B cell (primary cell): ENCODE results near the gene SLC4A5. TPM values are rescaled to one million over a fixed set of nuclear protein-coding genes. Genes with fewer than 3 reads are reported as not detected.

ENCODE experiments used
- ATAC-seq: fragments of 200-7000 bp; cut with Tn5 transposase; one replicate; pipeline ENCODE4 v1.10.0; 2021; ENCODE audit warnings: low read depth, mild to moderate bottlenecking, moderate number of reproducible peaks, moderate library complexity
- CTCF ChIA-PET: fragments of 350-600 bp; sonication (Branson Sonifier 250); formaldehyde crosslinking; loops from one replicate; lab custom pipeline; 2021; ENCODE audit warnings: antibody characterized with exemption, inconsistent platforms; lab: Charles Lee
- POLR2A ChIA-PET: fragments of 350-600 bp; sonication (Branson Sonifier 250); formaldehyde crosslinking; loops from one replicate; lab custom pipeline; 2021; ENCODE audit warnings: antibody characterized with exemption; lab: Charles Lee
- DNase-seq: peaks from one replicate; pipeline ENCODE4 v3.0.0; 2013
- H2AFZ ChIP-seq: 2 replicates; pipeline ENCODE4 v1.6.1; 2012; ENCODE audit warnings: mild to moderate bottlenecking, low read depth, low read length; ENCODE audit not compliant: insufficient read depth, poor library complexity, severe bottlenecking
- H3K27ac ChIP-seq, 2 donors: 1 replicate in 1 of 2; 2 replicates in 1 of 2; pipeline ENCODE4 v1.5.1; 2012 to 2013; ENCODE audit warnings: low read length in 2 of 2, mild to moderate bottlenecking in 2 of 2, moderate library complexity in 1 of 2
- H3K27me3 ChIP-seq, 4 experiments: fragments of 200-600 bp in 1 of 4; sonication (generic) in 1 of 4; replicated peaks in 1 of 4; 1 replicate in 2 of 4; 2 replicates in 2 of 4; pipeline versions ENCODE4 v1.6.1 to v1.7.0; 2013 to 2016; ENCODE audit warnings: low read length in 3 of 4, mild to moderate bottlenecking in 2 of 4, mixed read lengths in 1 of 4, moderate library complexity in 1 of 4; ENCODE audit not compliant: insufficient read depth in 4 of 4, control insufficient read depth in 3 of 4; ENCODE audit errors: control extremely low read depth in 1 of 4
- H3K36me3 ChIP-seq, 2 experiments: replicated peaks in 1 of 2; 1 replicate in 1 of 2; 2 replicates in 1 of 2; pipeline versions ENCODE4 v1.6.1 to v1.7.1; 2013; ENCODE audit warnings: low read length in 1 of 2; ENCODE audit not compliant: insufficient read depth in 2 of 2, control insufficient read depth in 1 of 2; ENCODE audit errors: control extremely low read depth in 1 of 2, extremely low read depth in 1 of 2
- H3K4me1 ChIP-seq, 2 donors: fragments of 200-600 bp in 1 of 2; sonication (generic) in 1 of 2; 1 replicate in 1 of 2; 2 replicates in 1 of 2; pipeline versions ENCODE4 v1.5.1 to v1.6.1; 2013 to 2017; ENCODE audit warnings: low read length in 2 of 2; ENCODE audit not compliant: control insufficient read depth in 2 of 2, insufficient read depth in 2 of 2
- H3K4me2 ChIP-seq: replicated peaks from 2 replicates; pipeline ENCODE3; 2012; ENCODE audit warnings: mild to moderate bottlenecking, low read depth, low read length; ENCODE audit not compliant: poor library complexity, severe bottlenecking
- H3K4me3 ChIP-seq, 5 experiments: fragments of 200-600 bp in 1 of 5; sonication (generic) in 1 of 5; 1 replicate in 3 of 5; 2 replicates in 2 of 5; pipeline versions ENCODE4 v1.5.1 to v1.7.0; 2011 to 2016; ENCODE audit warnings: low read length in 4 of 5, mild to moderate bottlenecking in 4 of 5, low read depth in 2 of 5, control low read depth in 1 of 5, moderate library complexity in 1 of 5; ENCODE audit not compliant: insufficient read depth in 1 of 5; ENCODE audit errors: control extremely low read depth in 1 of 5, extremely low read depth in 1 of 5
- H3K79me2 ChIP-seq: fragments of 200-600 bp; sonication (generic); one replicate; pipeline ENCODE4 v1.6.0; 2016; ENCODE audit warnings: low read length; ENCODE audit not compliant: control insufficient read depth, insufficient read depth
- H3K9ac ChIP-seq: fragments of 200-600 bp; sonication (generic); 2 replicates; pipeline ENCODE4 v1.6.1; 2017; ENCODE audit warnings: mild to moderate bottlenecking, low read length, moderate library complexity
- H3K9me3 ChIP-seq, 3 donors: one replicate each; pipeline versions ENCODE4 v1.6.1 to v1.7.1; 2013; ENCODE audit warnings: low read length in 2 of 3; ENCODE audit not compliant: control insufficient read depth in 2 of 3, insufficient read depth in 1 of 3; ENCODE audit errors: control extremely low read depth in 1 of 3
- H4K20me1 ChIP-seq: 2 replicates; pipeline ENCODE4 v1.6.0; 2012; ENCODE audit warnings: mild to moderate bottlenecking, low read length; ENCODE audit not compliant: insufficient read depth, control insufficient read depth, poor library complexity, severe bottlenecking
- H3K27ac Mint-ChIP-seq: one replicate; pipeline ENCODE4 v1.8.0; 2021; ENCODE audit warnings: mixed read lengths
- H3K27me3 Mint-ChIP-seq: one replicate; pipeline ENCODE4 v1.8.0; 2021; ENCODE audit warnings: mixed read lengths
- H3K4me1 Mint-ChIP-seq: one replicate; pipeline ENCODE4 v1.8.0; 2021; ENCODE audit warnings: mixed read lengths
- H3K4me3 Mint-ChIP-seq: one replicate; pipeline ENCODE4 v1.8.0; 2021; ENCODE audit warnings: mixed read lengths
- H3K9me3 Mint-ChIP-seq: one replicate; pipeline ENCODE4 v1.8.0; 2022; ENCODE audit warnings: mixed read lengths; ENCODE audit not compliant: insufficient read depth
- CTCF ChIP-seq: fragments of 200-600 bp; IDR thresholded peaks from one replicate; pipeline ENCODE4 v1.8.0; 2022; ENCODE audit warnings: antibody characterized with exemption, mild to moderate bottlenecking
- EZH2 ChIP-seq: IDR thresholded peaks from 2 replicates; pipeline ENCODE4 v1.6.1; 2012; ENCODE audit warnings: borderline replicate concordance, low read depth, mild to moderate bottlenecking, moderate library complexity, low read length; ENCODE audit not compliant: insufficient read depth, poor library complexity, severe bottlenecking
- WGBS: methylation state at CpG from one replicate; pipeline ENCODE4 v1.1.5; 2013; ENCODE audit warnings: missing lambda C conversion rate; ENCODE audit not compliant: insufficient coverage; 5-methylcytosine and 5-hydroxymethylcytosine counted together
- intact Hi-C: fragments of 100-400 bp; cut with micrococcal nuclease; formaldehyde crosslinking; loops from one replicate; pipeline ENCODE4 v1.10.0; 2022
- polyA plus RNA-seq: library from polyadenylated mRNA; depleted of rRNA; stranded (reverse); fragments of >200 nt; gene quantifications from 2 replicates; pipeline ENCODE4 v1.2.3, GENCODE V29; 2012
- total RNA-seq, 2 donors: library from RNA; stranded (reverse); fragments of 120-200 nt in 1 of 2; gene quantifications; 1 replicate in 1 of 2; 2 replicates in 1 of 2; pipeline versions ENCODE4 v1.2.3 to v1.2.4, GENCODE V29; 2013 to 2022

SLC4A5 gene
- total and polyA plus RNA-seq, 2 donors (not counting 1 experiment from before 2014, with no cell fraction given) = 3.3 to 9.7 TPM

DNA sequence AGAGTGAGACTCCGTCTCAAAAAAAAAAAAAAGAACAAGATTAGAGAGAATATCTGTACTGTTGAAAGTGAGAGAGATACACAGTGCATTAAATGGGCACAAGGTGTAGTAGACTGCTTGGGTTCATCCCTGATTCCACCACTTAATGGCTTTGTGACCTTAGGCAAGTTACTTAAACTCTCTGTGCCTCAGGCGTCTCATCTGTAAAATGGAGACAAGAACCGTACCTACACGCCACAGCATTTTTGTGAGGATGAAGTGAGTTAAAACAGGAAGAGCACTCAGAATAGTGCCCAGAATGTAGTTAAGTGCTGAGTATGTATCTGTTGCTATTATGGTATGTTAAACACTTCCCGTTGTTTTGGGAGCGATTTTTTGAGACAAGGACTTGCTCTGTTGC, 80.5 kb downstream of the SLC4A5 start:
- no peak overlapping the region for H3K27ac ChIP-seq
- Mint-ChIP-seq H3K9me3 (no peaks in the 10 kb centered on the region), H3K4me3 (no peak overlapping the region), H3K4me1 (peaks cover 2% of the 10 kb centered on the region), H3K27me3 (no peaks in the 10 kb centered on the region), H3K27ac (no peak overlapping the region)
- 93% methylated on average over 6 of the region's 6 CpGs for WGBS
- ChIA-PET CTCF (interaction anchor here (0.8 kb wide), 1 partner anchor 12 kb away, joined by 3 read pairs; no protein-coding TSS in a partner anchor), POLR2A (no interaction called here)
- H3K79me2 ChIP-seq = no peaks in the 10 kb centered on the region
- H3K4me1 ChIP-seq = no peaks in the 10 kb centered on the region
- DNase-seq (no peak), ATAC-seq (no peak)
- H4K20me1 ChIP-seq = no peaks in the 10 kb centered on the region
- no peaks in the 10 kb centered on the region for H3K36me3 ChIP-seq
- TF ChIP-seq EZH2 (no peak), CTCF (no peak)
- no peak overlapping the region for H3K9ac ChIP-seq
- no peak overlapping the region for H3K4me2 ChIP-seq
- H3K27me3 ChIP-seq = no peaks in the 10 kb centered on the region
- no peaks in the 10 kb centered on the region for H3K9me3 ChIP-seq
- intact Hi-C loops = no loop called here
- no peak overlapping the region for H3K4me3 ChIP-seq
- no peak overlapping the region for H2AFZ ChIP-seq

DNA sequence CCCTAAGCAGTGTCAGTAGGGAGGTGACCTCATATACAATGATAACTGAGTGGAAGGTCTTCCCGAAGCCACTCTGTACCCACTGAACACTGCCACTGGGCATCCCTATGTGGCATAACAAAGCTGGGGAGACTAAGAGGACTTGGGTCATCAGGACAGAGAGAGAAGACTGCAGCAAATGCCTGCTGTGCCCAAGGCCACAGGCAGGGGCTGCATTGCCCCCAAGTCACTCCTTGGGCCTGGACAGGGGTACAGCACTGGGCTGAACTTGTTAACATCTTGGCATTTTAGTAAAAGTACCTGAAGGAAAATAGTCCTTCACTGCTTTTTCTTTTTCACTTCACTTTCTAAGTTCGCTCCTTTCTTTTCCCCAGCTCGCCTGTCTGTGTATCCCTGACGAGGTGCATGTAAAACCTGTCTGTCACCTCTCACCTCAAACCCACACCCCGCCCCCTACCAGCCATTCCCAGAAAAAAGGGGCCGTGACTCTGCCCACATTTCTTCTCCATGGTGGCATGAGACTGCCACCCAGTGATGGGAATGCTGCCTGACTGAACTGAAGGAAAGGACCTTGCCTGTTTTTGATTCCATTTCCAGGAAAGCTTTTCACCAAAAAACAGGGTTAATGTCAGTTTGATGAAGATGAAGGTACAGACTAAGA, 81.9 kb downstream of the SLC4A5 start:
- Histone ChIP-seq H3K4me2 (no peak overlapping the region), H3K9me3 (no peaks in the 10 kb centered on the region), H3K9ac (no peak overlapping the region), H3K79me2 (no peaks in the 10 kb centered on the region), H4K20me1 (no peaks in the 10 kb centered on the region), H3K27ac (no peak overlapping the region), H3K4me3 (no peak overlapping the region), H3K27me3 (no peaks in the 10 kb centered on the region), H3K36me3 (no peaks in the 10 kb centered on the region), H2AFZ (no peak overlapping the region), H3K4me1 (no peaks in the 10 kb centered on the region)
- no peaks in the 10 kb centered on the region for H3K27me3 Mint-ChIP-seq
- H3K4me1 Mint-ChIP-seq = no peaks in the 10 kb centered on the region
- intact Hi-C loops = no loop called here
- WGBS = 84% methylated on average over 4 of the region's 6 CpGs
- no peak overlapping the region for H3K27ac Mint-ChIP-seq
- no peak for DNase-seq
- H3K9me3 Mint-ChIP-seq = no peaks in the 10 kb centered on the region
- no peak for ATAC-seq
- no peak for TF ChIP-seq EZH2
- no peak for TF ChIP-seq CTCF
- ChIA-PET CTCF (interaction anchor here (1.2 kb wide), 1 partner anchor 74 kb away, joined by 5 read pairs; no protein-coding TSS in a partner anchor), POLR2A (no interaction called here)
- no peak overlapping the region for H3K4me3 Mint-ChIP-seq
